GM19438 (cell line): ENCODE results near the gene GAP43.
"Not testable (repeated sequence)": the region's sequence is repeated elsewhere in the genome, so short reads cannot be mapped to it uniquely, and the experiment has no call there.

Experiments used
- ATAC-seq: cut with Tn5 transposase; IDR thresholded peaks from one replicate; pipeline ENCODE4 v1.9.1; 2021; ENCODE audit warnings: low read depth; ENCODE audit not compliant: unreplicated experiment

The GAP43 gene

DNA sequence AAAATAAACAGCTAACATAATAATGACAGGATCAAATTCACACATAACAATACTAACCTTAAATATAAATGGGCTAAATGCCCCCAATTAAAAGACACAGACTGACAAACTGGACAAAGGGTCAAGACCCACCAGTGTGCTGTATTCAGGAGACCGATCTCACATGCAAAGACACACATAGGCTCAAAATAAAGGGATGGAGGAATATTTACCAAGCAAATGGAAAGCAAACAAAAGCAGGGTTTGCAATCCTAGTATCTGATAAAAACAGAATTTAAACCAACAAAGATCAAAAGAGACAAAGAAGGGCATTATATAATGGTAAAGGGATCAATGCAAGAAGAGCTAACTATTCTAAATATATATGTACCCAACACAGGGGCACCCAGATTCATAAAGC, 129.7 kb downstream of the GAP43 start:
- not testable (repeated sequence) for ATAC-seq

DNA sequence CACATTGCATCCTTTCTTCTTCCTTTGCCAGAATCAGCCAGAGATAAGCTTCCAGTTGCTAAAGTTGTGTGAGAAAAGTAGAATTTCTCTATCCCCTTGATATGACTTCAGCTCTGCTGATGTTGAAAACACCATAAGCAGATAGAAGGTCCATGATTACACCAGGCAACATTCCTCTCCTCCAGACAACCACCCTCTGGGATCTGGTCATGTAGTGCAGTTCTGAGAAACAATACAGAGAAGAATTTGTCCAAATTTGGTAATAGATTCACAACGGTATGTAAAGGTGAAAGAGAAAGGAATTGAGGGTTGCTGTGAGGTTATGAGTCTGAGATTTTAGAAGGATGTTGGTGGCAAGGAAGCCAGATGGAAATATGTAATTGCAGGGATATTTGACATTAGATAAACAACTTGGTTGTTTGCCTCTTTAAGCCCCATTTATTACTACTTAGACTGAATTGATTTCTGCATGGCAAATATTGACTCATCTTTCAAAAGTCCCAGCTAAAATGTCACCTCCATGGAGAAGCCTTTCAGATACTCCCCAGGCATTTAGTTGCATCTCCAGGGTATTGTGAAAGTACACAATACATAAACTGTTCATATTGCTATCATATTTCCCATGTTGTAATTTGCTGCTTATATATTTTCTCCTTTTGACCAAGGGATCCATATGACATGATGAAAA, 134.9 kb downstream of the GAP43 start:
- no peak for ATAC-seq

DNA sequence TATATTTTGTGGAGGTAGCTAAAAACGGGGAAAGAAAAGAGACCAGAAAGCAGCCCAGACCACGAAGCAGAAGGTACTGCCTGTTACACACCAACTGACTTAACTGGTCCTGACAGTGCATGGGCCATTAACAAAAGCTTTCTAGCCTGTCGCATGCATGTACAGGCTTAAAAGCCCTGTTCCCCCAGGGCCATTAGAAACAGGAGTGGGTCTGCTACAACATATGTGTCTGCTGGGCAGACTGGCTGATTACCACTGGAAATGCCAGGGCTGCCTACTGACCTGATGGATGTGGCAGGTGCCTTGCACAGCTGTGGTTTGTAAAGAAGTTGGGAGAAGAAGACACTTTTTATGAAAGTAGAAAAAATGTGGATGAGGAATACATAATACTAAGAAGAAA, 137.4 kb downstream of the GAP43 start:
- no peak for ATAC-seq

DNA sequence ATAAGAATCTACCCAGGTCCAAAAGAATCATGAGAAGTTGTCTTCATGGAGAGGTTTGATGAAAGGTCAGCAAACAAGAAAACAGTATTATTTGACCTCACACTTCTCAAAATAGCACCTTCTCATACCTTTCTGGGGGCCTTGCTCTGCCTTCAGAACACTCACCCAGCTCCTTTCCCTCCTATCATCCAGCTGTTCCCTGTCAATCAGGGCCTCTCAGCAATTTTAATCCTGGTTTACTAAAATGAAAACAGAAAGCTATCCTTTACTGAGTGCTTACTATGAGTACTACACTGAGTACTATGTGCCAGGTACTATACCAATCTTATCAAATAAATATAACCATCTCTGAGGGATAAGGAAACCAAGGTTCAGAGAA, 138.6 kb downstream of the GAP43 start:
- no peak for ATAC-seq

DNA sequence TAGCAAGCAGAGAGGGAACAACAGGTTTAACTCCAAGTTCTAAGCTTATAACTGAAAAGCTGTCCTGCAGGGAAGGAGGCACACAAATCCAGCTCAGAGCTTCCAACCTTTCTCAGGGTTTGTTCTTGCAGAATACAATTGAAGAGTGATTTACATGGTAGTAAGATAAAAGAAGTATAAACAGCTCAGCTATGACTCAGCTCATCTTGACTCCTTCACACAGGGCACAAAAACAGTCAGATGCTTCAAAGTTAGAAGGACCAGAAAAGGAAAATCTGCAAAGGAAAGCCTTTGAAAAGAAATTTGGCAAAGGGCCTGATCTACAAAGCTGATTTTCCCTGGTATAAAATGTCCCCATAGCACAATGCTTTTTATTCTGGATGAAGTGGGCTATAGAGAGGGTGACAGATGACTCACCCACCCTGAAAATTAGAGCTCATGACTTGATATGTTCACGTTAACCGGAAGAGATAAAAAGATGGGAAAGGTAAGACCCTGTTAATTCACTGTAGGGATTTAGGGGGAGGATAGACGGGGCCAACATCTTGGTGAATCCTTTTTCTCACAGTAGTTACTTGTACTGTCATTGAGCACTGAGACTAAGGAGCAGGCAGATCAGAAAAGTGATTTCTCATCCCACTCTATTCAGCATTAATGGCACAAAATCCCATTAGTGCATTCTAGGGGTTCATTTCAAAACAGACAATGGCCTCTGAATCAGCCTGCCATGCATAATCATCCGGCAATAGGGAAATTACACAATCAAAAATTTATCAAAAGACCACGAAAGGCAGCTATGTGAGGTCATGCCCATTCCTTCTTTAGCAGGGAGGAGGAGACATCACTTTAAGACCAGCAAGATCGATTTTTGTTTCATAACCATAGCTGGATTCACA, 143.5 kb downstream of the GAP43 start:
- ATAC-seq: no peak

DNA sequence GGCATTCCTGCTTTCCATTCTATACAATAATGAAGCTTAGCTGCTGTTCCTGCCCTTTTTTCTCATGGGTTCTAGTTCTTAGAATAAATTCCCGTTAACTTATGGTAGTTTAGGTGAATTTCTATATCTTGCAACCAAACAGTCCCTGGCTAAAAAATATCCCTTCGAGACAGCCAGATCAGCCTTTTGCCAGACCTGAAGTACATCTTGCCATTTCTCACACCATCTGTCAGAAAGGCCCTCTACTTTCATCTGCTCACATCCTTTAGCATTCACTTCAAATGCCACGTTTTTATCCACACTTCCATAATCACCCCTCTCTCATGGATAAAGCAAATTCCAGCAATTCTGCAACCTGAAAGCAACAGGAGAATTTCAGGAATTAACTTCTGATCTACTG, 145.4 kb downstream of the GAP43 start:
- no peak for ATAC-seq
